ENCODE measurements around the gene ADAMTS18.

ADAMTS18 gene

DNA sequence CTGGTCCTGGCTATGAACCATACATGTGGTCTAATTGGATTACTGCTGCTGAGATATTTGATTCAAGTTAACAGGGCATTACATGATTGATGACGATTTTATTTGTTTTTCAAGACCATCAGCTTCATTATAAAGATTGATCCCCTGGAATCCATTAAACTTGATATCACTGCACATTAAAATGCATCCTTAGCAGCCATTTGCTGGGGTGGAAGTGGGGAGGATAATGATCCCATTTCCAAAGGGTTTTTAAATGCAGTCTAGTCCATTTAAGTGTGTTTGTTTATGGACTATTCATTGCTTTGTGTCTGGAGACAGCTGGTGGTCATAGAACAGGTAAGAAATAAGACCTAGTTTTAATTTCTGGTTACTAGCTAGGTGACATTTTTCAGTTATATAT lies 40.9 kb downstream of the ADAMTS18 start:
- DNase-seq (ENCODE audit: low read depth) = no peak

DNA sequence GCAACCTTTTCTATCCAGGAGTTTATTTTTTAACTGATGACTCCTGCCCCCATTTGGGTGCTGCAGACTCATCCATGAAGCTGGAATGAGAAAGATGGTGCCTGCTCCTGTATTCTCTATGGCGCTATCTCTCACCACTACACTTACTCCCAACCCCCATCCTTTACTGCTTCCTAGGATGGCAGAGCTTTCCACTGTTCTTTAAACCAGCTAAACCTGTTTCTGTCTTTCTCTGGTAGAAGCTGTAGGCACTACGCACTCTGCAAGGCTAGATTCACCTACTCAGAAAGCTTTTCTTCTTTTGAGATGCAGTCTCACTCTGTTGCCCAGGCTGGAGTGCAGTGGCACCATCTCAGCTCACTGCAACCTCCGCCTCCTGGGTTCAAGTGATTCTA lies 47.0 kb downstream of the ADAMTS18 start:
- no peak for DNase-seq (ENCODE audit: low read depth)

- no peak for DNase-seq (ENCODE audit: low read depth)
Observed at GRCh38 chr16:77386831-77387814, 47.7 kb downstream of the ADAMTS18 start.

DNA sequence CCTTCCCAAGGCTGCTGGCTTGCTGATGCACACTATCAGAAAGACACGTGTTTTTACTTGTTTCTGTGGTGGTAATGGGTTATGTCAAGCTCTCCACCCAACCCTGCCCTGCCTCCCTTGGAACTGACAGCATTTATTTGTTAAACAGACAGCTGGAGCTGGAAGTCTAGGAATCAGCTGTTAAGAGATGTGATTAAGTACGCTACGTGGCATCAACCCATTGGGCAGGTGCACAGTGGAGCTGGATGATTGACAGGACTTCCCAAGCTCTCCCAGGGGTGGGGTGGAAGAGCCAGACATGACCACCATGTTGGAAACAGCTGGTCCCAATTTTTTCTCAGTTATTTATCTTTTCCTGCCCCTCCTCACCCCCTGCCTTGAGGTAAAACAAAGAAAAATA lies 49.4 kb downstream of the ADAMTS18 start:
- DNase-seq (ENCODE audit: low read depth) = no peak

GRCh38 chr16:77383606-77384187 lies 51.1 kb downstream of the ADAMTS18 start:
- DNase-seq (ENCODE audit: low read depth) = no peak

- DNase-seq (ENCODE audit: low read depth) = peak; percentile 27
Observed at GRCh38 chr16:77376358-77376757, 58.5 kb downstream of the ADAMTS18 start.

- DNase-seq (ENCODE audit: low read depth) = no peak
Observed at GRCh38 chr16:77375396-77375795, 59.4 kb downstream of the ADAMTS18 start.

DNA sequence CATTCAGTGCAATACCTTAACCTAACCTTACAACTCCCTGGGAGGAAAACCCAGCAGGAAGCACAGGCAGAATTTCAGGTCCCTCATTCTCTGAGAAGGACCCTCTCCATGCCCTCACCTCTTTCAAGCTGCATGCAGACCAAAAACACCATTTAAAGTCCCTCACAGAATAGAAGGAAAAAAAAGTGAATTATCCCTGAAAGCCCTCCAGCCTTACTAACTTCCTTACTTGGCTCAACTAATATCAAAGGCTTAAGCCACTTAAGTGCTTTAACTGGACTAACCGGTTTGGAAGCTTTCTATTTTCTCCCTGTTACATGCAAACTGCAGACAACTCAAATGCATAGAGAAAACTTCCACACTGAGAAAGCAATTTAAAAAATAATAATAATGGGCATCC lies 60.5 kb downstream of the ADAMTS18 start:
- DNase-seq (ENCODE audit: low read depth) = no peak

DNA sequence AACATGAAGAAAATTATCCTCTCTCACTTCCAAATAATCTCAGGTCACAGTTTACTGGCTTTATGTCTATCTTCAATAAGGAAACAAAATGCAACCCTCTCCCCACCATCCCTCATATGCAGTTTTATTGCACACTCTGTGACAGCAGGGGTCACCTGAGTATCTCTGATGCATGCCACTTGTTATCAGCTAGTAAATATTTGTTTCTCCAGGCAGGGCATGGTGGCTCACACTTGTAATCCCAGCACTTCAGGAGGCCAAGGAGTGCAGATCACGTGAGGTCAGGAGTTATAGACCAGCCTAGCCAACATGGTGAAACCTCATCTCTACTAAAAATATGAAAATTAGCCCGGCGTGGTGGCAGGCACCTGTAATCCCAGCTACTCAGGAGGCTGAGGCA lies 61.1 kb downstream of the ADAMTS18 start:
- DNase-seq (ENCODE audit: low read depth) = no peak

DNA sequence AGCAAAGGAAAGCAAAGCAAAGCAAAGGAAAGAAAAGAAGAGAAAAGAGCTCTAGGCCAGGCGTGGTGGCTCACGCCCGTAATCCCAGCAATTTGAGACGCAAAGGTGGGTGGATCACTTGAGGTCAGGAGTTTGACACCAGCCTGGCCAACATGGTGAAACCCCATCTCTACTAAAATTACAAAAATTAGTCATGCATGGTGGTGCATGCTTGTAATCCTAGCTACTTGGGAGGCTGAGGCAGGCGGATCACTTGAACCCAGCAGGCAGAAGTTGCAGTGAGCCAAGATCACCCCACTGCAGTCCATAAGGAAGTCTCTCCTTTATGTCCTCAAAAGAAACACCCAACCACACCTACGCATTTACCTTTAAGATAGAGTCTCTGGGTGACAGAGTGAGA lies 70.1 kb downstream of the ADAMTS18 start:
- DNase-seq (ENCODE audit: low read depth) = no peak

- peak; percentile 16 for DNase-seq (ENCODE audit: low read depth)
Observed at GRCh38 chr16:77359065-77359502, 75.8 kb downstream of the ADAMTS18 start.

GRCh38 chr16:77353587-77354263 lies 81.1 kb downstream of the ADAMTS18 start:
- DNase-seq (ENCODE audit: low read depth) = no peak

GRCh38 chr16:77344341-77344740 lies 90.5 kb downstream of the ADAMTS18 start:
- no peak for DNase-seq (ENCODE audit: low read depth)

- no peak for DNase-seq (ENCODE audit: low read depth)
Observed at GRCh38 chr16:77336637-77337036, 98.2 kb downstream of the ADAMTS18 start.

DNA sequence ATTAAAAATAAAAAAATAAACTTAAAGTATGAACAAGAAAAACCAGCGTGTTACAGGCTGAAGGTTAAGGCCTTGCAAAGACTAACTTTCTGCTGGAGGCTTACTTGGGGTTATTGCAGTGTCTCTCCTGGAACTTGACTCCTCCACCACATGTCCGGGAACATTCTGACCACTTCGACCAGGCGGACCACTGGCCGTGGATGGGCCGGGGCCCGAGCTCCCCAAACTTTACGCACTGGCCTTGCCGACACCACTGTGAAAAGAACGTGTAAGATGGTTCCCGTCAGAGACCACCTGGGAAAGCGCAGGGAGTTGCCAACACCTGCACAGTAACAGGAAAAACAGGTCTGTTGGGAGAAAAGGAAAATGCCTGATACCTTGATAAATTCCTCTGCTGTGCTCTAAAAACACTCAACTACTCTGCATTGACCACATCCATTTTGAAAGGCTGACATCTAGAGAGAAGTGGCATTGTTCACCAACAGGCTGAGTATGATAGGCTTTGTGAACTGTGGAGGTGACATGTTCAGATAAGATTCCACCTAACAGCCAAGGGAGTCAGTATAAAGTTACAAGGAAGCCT lies 99.1 kb downstream of the ADAMTS18 start:
- DNase-seq (ENCODE audit: low read depth) = no peak

GRCh38 chr16:77332792-77333191 lies 102.0 kb downstream of the ADAMTS18 start:
- no peak for DNase-seq (ENCODE audit: low read depth)

DNA sequence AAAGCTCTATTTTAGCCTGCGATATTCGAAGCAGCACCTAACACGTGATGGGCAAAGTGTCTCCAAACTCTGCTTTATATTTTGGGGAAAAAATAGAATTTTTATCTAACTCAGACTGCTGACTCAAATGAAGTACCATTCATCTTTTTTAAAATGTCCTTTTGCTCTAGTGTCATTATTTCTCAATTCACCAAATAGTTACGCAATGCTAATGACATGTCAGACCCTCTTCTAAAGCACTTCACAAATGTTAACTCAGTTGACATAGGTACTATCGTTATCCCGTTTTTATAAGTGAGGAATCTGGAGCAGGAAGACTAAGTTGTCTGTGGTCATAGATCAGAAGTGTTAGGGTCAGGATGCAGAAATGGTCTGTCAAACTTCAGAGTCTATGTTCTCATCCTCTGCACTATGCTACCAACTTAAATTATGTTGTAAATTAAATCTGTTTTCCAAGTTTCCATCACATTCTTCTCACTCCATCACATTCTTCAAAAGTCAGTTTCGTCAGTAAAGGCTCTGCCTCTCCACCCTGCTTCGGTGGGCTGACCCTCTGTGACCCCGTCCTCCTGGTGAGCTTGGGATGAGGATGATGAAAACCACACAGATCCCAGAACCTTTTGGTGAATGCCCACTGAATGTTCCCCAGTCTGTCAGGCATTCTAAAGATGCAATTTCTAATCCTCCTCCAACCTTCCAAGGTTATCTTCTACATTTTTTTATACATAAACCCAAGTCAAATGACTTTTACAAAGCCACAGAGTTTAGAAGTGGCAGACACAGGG lies 102.8 kb downstream of the ADAMTS18 start:
- DNase-seq (ENCODE audit: low read depth) = no peak

- DNase-seq (ENCODE audit: low read depth) = no peak
Observed at GRCh38 chr16:77331043-77331442, 103.8 kb downstream of the ADAMTS18 start.

GRCh38 chr16:77330332-77331042 lies 104.3 kb downstream of the ADAMTS18 start:
- DNase-seq (ENCODE audit: low read depth) = no peak

- no peak for DNase-seq (ENCODE audit: low read depth)
Observed at GRCh38 chr16:77328768-77329167, 106.1 kb downstream of the ADAMTS18 start.

GRCh38 chr16:77328274-77328673 lies 106.6 kb downstream of the ADAMTS18 start:
- DNase-seq (ENCODE audit: low read depth) = no peak
